Measurements from ENCODE around the gene JUND.

The JUND gene

DNA sequence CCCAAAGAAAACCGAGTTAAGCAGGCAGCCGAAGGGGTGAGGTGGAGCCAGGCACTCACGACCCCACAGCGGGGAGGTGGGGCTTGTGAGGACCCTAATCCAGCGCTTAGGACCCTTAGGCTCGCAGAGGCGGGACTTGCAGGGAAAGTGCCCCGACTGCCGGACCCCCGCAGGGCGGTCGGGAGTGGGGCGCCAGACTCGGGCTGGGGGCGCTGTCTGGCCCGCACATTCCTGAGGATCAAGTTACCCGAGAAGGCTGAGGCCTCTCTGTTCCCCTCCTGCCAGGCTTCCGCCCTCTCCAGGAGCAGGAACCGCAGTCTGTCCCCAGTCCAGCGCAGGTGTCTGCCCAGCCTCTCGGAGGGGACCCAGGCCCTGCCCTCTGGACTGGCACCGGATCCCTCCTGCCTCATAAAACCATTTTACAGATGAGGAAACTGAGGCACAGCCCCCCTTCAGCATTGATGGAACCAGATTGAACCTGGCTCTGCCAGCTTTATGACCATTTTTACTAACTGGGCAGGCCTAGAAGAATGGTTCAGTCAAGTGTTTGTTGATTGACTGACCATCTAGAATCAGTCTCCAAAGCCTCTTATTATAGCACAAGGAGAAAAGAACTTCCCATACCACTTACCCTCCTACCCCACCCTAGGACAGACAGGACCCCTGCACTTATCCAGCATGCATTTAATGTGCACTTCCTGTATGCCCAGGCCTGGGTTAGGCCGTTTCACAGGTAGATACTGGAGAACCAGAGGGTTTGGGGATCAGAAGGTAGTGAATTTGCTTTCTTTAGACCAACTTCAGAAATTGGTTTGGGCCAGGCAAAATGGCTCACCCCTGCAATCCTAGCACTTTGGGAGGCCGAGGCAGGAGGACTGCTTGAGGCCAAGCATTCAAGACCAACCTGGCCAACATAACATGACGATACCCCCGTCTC lies 6.7 kb upstream of the JUND start:
- H3K4me3 Mint-ChIP-seq = no peak overlapping the region
- peaks cover 9% of the 10 kb centered on the region for H3K36me3 Mint-ChIP-seq (ENCODE audit: low read depth)
- peaks cover 83% of the 10 kb centered on the region for H3K4me1 Mint-ChIP-seq (ENCODE audit: low read depth)
- H3K27ac Mint-ChIP-seq = peak overlapping the region; percentile 95
- no peaks in the 10 kb centered on the region for H3K9me3 Mint-ChIP-seq
- H3K27me3 Mint-ChIP-seq = no peaks in the 10 kb centered on the region

DNA sequence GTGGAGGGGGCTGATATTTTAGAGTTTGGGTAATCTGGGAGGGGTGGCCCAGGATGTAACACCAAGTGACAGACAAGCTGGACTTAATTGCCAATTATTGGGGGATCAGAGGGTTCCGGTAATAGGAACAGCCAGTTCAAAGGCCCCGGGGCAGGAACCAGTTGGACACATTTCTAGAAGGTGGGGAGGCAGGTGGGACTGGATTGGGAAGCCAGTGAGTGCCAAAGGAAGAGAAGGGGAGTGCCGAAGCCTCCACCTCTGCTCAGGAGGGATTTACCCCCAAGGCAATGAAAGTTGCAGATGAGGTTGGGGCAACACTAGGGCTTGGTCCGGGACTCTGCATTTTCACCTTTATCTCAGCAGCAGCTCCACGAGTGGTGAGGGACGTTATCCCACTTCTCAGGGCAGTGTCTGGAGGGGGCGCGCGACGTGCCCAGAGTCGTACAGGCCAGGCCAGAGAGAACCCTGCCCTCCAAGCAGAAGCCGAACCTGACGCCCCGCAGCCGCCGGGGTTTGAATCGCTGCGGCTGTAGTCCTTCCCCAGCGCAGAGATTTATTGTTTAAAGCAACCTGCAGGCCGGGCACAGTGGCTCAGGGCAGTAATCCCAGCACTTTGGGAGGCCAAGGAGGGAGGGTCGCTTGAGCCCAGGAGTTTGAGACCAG lies 5.7 kb upstream of the JUND start:
- no peaks in the 10 kb centered on the region for H3K27me3 Mint-ChIP-seq
- H3K4me3 Mint-ChIP-seq = no peak overlapping the region
- H3K9me3 Mint-ChIP-seq = no peaks in the 10 kb centered on the region
- H3K36me3 Mint-ChIP-seq (ENCODE audit: low read depth) = peaks cover 9% of the 10 kb centered on the region
- H3K4me1 Mint-ChIP-seq (ENCODE audit: low read depth) = peaks cover 90% of the 10 kb centered on the region
- peak overlapping the region; percentile 97 for H3K27ac Mint-ChIP-seq

DNA sequence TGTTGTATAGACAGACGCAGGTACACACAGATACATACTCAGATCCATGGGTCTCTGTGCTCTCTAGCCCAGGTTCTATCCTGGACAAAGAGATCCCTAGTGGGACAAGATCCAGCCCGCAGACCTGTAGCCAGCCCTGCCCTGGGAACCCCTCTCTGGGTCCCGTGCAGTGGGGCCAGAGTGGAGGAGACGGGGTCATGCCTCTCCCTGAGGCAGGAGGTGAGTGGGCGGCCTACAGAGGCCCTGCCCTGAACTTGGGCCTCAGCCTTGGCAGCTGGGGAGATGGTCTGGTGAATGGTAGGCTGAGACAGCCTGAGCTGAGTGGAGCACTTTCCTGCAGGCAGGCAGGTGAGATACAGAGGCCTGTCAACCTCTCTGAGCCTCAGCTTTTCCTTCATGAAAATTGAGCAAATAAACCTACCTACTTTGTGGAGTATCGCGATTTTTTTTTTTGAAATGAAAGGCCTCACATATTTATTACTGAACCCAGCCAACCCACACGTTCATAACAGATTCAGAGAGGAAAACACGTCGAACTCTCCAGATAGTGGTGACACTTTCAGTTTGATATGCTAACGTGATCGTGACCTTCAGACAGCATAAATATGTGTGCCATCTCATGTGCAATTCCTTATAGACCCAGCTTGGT lies 3.4 kb upstream of the JUND start:
- peaks cover 12% of the 10 kb centered on the region for H3K36me3 Mint-ChIP-seq (ENCODE audit: low read depth)
- H3K4me1 Mint-ChIP-seq (ENCODE audit: low read depth) = peaks cover 72% of the 10 kb centered on the region
- H3K27ac Mint-ChIP-seq = peak overlapping the region; percentile 97
- H3K27me3 Mint-ChIP-seq = no peaks in the 10 kb centered on the region
- H3K9me3 Mint-ChIP-seq = no peaks in the 10 kb centered on the region
- H3K4me3 Mint-ChIP-seq = peak overlapping the region; percentile 74

DNA sequence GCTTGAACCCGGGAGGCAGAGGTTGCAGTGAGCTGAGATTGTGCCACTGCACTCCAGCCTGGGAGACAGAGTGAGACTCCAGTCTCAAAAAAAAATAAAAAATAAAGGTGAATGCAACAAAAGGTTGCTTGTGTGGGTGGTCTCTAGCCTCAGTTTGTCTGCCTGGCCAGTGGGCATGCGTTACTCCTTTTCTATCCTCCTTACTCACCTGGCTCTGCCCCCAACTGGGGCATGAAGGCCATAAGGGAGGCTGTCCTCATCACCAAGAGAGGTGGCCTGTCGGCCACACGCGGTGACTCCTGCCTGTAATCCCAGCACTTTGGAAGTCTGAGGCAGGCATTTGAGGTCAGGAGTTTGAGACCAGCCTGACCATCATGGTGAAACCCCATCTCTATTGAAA lies 1.9 kb upstream of the JUND start:
- Mint-ChIP-seq H3K27me3 (no peaks in the 10 kb centered on the region), H3K27ac (peak overlapping the region; percentile 91), H3K4me1 (ENCODE audit: low read depth) (peaks cover 70% of the 10 kb centered on the region), H3K36me3 (ENCODE audit: low read depth) (peaks cover 27% of the 10 kb centered on the region), H3K9me3 (no peaks in the 10 kb centered on the region), H3K4me3 (peak overlapping the region; percentile 35)

DNA sequence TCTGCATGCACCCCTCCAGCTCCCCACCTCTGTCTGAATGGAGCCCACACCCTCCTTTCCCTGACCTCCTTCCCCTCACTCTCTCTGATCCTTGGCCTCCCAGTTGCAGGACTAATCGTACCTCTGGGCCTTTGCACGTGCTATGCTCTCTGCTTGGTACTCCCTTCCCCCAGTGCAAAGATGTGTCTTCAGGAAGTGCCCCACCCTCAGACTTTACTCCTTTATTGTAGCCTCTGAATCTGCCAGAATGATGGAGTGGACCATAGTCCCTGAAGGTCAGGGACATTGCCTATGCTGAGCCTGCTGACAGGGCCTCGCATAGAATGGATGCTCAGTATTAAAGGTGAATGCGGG lies 1.3 kb upstream of the JUND start:
- Mint-ChIP-seq H3K4me3 (peak overlapping the region; percentile 71), H3K4me1 (ENCODE audit: low read depth) (peaks cover 71% of the 10 kb centered on the region), H3K36me3 (ENCODE audit: low read depth) (peaks cover 32% of the 10 kb centered on the region), H3K27ac (peak overlapping the region; percentile 91), H3K9me3 (no peaks in the 10 kb centered on the region), H3K27me3 (no peaks in the 10 kb centered on the region)

DNA sequence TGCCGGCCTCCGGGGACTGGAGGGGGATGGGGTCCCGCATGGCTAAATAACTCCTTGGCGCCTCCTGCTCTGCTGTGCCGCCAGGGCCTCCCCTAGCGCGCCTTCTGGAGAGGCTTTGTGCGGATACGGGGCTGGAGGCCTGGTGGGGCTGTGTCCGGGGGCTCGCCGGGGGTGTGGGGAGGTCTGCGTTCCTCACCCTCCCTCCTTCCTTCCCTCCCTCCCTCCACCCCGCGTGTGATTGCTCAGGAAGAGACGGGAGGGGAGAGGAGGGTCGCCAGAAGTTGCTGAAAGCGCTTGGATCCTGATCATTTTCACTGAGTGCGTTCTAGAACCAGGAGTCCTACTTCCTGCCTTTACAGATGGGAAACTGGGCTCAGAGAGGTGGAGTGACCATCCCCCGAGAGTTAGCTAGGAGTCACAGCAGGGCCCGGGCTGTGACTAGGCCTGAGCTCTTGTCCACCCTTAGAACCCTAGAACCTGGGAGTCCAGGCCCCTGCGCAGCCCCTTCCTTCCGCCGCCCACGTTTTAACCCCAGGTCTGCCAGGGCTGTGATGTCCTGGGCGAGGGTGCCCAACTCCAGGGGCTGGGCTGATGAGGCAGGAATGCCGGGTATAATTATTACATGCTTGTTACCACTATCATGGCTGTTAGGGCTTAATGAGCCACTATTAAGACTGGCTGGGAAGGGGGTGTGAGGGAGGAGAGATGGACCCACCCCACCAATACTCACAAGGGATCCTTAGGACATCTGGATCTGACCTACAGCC lies 782 bp upstream of the JUND start:
- no peaks in the 10 kb centered on the region for H3K9me3 Mint-ChIP-seq
- H3K27me3 Mint-ChIP-seq = no peaks in the 10 kb centered on the region
- H3K36me3 Mint-ChIP-seq (ENCODE audit: low read depth) = peaks cover 36% of the 10 kb centered on the region
- H3K4me3 Mint-ChIP-seq = peak overlapping the region; percentile 71
- H3K27ac Mint-ChIP-seq = peak overlapping the region; percentile 91
- H3K4me1 Mint-ChIP-seq (ENCODE audit: low read depth) = peaks cover 71% of the 10 kb centered on the region

DNA sequence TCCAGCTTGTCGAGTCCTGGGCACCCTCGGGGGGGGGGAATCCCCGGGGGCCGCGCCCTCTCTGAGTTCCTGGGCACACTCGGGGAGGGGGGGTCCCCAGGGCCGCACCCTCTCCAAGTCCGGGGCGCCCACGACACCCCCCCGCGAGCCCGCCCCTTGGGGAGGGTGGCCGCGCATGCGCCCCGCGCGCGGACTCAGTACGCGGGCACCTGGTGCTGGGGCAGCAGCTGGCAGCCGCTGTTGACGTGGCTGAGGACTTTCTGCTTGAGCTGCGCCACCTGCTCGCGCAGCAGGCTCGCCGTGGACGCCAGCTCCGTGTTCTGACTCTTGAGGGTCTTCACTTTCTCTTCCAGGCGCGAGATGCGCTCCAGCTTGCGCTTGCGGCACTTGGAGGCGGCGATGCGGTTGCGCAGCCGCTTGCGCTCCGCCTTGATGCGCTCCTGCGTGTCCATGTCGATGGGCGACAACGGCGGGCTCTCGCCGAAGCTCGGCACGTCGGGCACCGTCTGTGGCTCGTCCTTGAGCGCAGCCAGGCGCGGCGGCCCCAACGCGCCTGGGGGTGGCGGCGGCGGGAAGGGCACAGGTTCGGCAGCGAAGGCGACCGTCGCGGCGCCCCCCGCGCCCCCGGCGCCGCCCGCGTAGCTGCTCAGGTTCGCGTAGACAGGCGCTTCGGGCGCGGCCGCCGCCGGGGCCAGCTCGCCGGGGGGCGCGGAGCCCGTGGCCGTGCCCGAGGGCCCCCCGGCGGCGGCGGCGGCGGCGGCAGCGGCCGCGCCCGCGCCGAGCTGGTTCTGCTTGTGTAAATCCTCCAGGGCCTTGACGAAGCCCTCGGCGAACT lies 958 bp downstream of the JUND start:
- Mint-ChIP-seq H3K4me3 (peak overlapping the region; percentile 95), H3K27me3 (no peaks in the 10 kb centered on the region), H3K9me3 (no peaks in the 10 kb centered on the region), H3K36me3 (ENCODE audit: low read depth) (peaks cover 36% of the 10 kb centered on the region), H3K27ac (peak overlapping the region; percentile 98), H3K4me1 (ENCODE audit: low read depth) (peaks cover 66% of the 10 kb centered on the region)

DNA sequence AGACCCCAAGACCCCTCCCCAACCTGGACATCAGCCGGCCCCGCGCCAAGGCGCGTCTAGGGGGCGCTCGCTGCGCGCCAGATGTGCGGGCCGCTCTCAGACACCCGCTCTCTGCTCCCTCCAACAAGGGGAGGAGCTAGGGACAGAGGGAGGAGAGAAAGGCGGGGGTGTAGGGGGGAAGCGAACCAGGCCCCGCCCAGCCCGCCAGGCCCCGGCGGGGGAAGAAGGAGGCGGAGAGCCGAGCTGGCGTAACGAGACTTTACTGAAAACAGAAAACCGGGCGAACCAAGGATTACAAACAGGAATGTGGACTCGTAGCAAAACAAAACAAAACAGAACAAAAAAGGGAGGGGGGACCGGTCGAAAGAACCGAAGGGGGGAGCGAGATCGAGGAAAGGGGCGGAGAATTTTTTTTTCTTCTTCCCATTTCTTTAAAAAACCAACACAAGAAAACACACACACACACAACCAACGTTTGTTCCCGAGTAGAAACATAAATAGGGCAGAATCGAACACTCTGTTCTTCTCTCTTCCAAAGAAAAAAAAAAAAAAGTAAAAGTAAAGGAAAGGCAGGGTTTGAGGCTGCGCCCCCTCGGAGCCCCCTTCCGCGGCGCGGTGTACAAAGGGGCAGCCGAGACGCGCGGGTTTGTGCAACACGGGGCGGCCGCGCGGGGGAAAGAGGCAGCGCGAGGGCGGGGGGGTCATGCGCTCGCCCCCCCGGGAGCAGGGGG lies 1.7 kb downstream of the JUND start:
- Mint-ChIP-seq H3K27ac (peak overlapping the region; percentile 98), H3K4me3 (peak overlapping the region; percentile 95), H3K36me3 (ENCODE audit: low read depth) (peaks cover 31% of the 10 kb centered on the region), H3K4me1 (ENCODE audit: low read depth) (peaks cover 66% of the 10 kb centered on the region), H3K27me3 (no peaks in the 10 kb centered on the region), H3K9me3 (no peaks in the 10 kb centered on the region)

DNA sequence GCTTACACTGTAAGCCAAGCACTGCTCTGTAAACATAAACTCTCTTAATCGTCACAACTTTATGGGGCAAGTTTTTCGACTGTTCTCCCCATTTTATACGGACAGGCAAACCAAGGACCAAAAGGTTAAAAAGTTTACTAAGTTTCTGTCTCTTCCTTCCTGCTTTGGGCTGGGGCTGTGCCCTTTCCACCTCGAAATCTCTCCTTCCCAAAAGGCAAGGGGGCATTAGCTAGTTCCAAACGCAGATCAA lies 2.2 kb downstream of the JUND start:
- Mint-ChIP-seq H3K4me1 (ENCODE audit: low read depth) (peaks cover 66% of the 10 kb centered on the region), H3K9me3 (no peaks in the 10 kb centered on the region), H3K27ac (peak overlapping the region; percentile 98), H3K27me3 (no peaks in the 10 kb centered on the region), H3K4me3 (peak overlapping the region; percentile 95), H3K36me3 (ENCODE audit: low read depth) (peaks cover 31% of the 10 kb centered on the region)

DNA sequence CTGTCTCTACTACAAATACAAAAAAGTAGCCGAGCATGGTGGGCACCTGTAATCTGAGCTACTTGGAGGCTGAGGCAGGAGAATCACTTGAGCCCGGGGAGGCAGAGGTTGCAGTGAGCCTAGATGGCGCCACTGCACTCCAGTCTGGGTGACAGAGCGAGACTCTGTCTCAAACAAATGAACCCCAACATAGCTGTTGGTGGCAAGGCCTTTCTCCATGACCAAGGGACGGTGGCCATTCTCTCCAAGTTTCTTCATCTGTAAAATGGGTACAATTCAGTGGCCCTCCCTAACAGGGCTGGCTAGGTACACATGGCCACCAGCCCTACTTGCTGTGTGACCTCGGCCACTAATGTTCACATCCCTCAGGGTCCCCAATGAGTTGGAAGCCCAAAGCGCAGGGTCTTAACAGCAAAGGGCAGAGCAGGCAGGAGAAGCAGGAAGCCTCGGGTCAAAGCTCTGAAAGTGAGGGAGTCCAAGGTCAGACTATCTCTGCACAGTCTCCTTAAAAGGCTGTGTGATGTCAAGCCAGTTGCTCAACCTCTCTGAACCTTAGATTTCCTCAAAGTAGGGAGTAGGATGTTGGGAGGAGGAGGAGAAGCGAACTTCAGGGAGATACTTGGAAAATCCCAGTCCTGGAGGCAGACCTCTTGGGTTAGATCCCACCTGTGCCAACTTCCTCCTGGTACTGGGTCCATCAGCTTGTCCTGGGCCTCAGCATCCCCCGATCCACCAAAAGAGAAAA lies 2.7 kb downstream of the JUND start:
- H3K4me1 Mint-ChIP-seq (ENCODE audit: low read depth) = peaks cover 63% of the 10 kb centered on the region
- H3K27me3 Mint-ChIP-seq = no peaks in the 10 kb centered on the region
- H3K36me3 Mint-ChIP-seq (ENCODE audit: low read depth) = peaks cover 31% of the 10 kb centered on the region
- H3K9me3 Mint-ChIP-seq = no peaks in the 10 kb centered on the region
- peak overlapping the region; percentile 98 for H3K27ac Mint-ChIP-seq
- H3K4me3 Mint-ChIP-seq = peak overlapping the region; percentile 95

DNA sequence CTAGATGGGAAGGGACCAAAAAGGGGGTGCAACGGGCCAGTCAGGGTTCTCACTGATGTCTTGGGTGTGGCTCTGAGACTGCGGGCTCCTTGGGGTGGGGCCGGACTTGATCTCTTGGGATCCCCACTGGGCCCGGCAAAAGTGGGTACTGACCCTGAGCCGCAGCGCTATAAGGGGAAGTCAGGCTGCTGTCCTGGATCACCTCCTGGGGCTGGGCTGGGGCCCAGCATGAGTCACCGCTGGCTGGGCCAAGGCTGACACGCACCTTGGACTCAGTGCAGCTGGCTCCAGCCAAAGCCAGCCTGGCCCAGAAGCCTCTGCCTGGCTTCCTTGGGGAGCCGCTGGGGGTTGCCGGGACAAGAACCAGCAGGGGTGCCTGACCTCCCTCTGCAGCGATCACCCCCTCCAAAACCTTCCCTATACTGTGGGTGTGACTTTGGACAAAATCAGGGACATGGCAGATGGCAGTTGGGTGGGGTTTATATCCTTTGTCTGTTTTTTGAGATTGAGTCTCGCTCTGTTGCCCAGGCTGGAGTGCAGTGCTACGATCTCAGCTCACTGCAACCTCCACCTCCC lies 6.6 kb downstream of the JUND start:
- Mint-ChIP-seq H3K27ac (peak overlapping the region; percentile 52), H3K36me3 (ENCODE audit: low read depth) (peaks cover 25% of the 10 kb centered on the region), H3K4me3 (no peak overlapping the region), H3K4me1 (ENCODE audit: low read depth) (peaks cover 47% of the 10 kb centered on the region), H3K27me3 (no peaks in the 10 kb centered on the region), H3K9me3 (no peaks in the 10 kb centered on the region)

DNA sequence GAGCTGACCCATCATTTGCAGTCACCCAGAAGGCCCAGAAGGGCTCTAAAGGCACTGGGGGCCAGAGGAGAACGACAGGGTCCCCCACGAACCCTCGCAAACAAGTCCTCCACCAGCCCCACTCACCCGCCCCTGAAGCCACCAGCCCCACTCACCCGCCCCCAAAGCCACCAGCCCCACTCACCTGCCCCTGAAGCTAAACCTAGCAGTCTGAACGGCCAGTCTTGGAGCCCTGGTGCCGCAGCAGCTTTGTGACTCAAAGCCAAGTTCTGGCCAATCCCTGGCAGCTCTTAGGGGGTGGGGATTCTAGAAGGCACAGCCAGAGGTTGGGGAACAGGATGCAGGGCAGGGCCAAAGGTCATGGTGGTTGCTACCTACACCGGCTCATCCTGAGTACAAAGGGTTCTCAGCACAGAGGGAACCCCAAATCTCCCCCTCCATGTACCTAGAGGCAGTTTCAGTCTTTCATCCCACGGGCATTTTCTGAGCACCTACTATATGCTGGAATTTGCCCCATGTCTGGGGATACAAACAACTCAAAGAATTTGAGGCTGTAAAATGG lies 7.1 kb downstream of the JUND start, which contains the start of gene IQCN:
Gene IQCN, minus strand, starts transcription at position 234 of the 562 bp plus-strand sequence. CDS start 4,974 bp downstream, outside the sequence.
- Mint-ChIP-seq H3K27ac (peak within 1 kb of the TSS; percentile 52), H3K4me3 (no peak within 1 kb of the TSS), H3K9me3 (no peaks in the 10 kb centered on the region), H3K4me1 (ENCODE audit: low read depth) (peaks cover 45% of the 10 kb centered on the region), H3K27me3 (no peaks in the 10 kb centered on the region), H3K36me3 (ENCODE audit: low read depth) (peaks cover 19% of the 10 kb centered on the region)
